HepG2 (cell line): Measurements from ENCODE around the gene MEG3. TPM values are rescaled to one million over a fixed set of nuclear protein-coding genes. Genes with fewer than 3 reads are reported as not detected.

Experiments
- ATAC-seq: fragments of 200-7000 bp; cut with Tn5 transposase; 3 replicates; pipeline ENCODE4 v1.9.1; 2020; ENCODE audit warnings: mild to moderate bottlenecking, moderate library complexity
- BruUV-seq: library from RNA; stranded (reverse); fragments of 400-500 nt; replicated peaks from 2 replicates; lab custom pipeline; 2021; lab: Mats Ljungman, UMichigan
- CTCF ChIA-PET: fragments of 300-600 bp; formaldehyde crosslinking; extraction: SDS; loops from one replicate; lab custom pipeline; 2021; ENCODE audit warnings: low total read pairs, inconsistent platforms, low intra/inter-chr PET ratio; lab: Yijun Ruan, JAX
- POLR2A ChIA-PET: fragments of 350-600 bp; sonication (Branson Sonifier 250); formaldehyde crosslinking; loops from one replicate; lab custom pipeline; 2020; ENCODE audit warnings: antibody characterized with exemption, inconsistent platforms; lab: Yijun Ruan, JAX
- DNase-seq: peaks from one replicate; pipeline ENCODE4 v3.0.0-alpha.2; 2015; ENCODE audit warnings: low spot score
- FAIRE-seq: peaks from 3 replicates; lab custom pipeline; 2011; peaks lifted over from hg19 to GRCh38; lab: Jason Lieb, UNC
- H2AFZ ChIP-seq: one replicate; pipeline ENCODE4 v1.6.1; 2011; ENCODE audit warnings: low read length, inconsistent platforms
- H3K27ac ChIP-seq: fragments of 300-600 bp; 3 replicates; pipeline ENCODE4 v1.8.0; 2011; ENCODE audit warnings: mixed run types, mild to moderate bottlenecking, mixed read lengths, low read length, inconsistent platforms; ENCODE audit not compliant: insufficient read depth; ENCODE audit errors: extremely low read length
- H3K27me3 ChIP-seq, 2 experiments: fragments of 200-600 bp in 1 of 2; 2 replicates in 1 of 2; 3 replicates in 1 of 2; pipeline versions ENCODE4 v1.6.0 to v1.8.0; 2011; ENCODE audit warnings: low read length in 2 of 2, mild to moderate bottlenecking in 2 of 2, moderate library complexity in 2 of 2, inconsistent platforms in 1 of 2; ENCODE audit not compliant: insufficient read depth in 2 of 2, control insufficient read depth in 1 of 2
- H3K36me3 ChIP-seq, 2 experiments: fragments of 200-600 bp in 1 of 2; replicated peaks in 1 of 2; 2 replicates in 1 of 2; 3 replicates in 1 of 2; pipeline versions ENCODE4 v1.5.1 to v1.8.0; 2011; ENCODE audit warnings: low read length in 2 of 2, inconsistent platforms in 1 of 2; ENCODE audit not compliant: insufficient read depth in 2 of 2, control insufficient read depth in 1 of 2
- H3K4me1 ChIP-seq: 2 replicates; pipeline ENCODE4 v1.5.1; 2012; ENCODE audit warnings: low read length, inconsistent platforms; ENCODE audit not compliant: insufficient read depth
- H3K4me2 ChIP-seq: 2 replicates; pipeline ENCODE4 v1.6.0; 2011; ENCODE audit warnings: low read depth, low read length, inconsistent platforms
- H3K4me3 ChIP-seq, 3 experiments: fragments of 200-600 bp in 1 of 3; sonication (generic), shearing (Covaris generic) in 1 of 3; replicated peaks in 1 of 3; 2 replicates each; pipeline ENCODE4 v1.5.1; 2011 to 2016; ENCODE audit warnings: low read length in 3 of 3, inconsistent platforms in 2 of 3, low read depth in 2 of 3, mild to moderate bottlenecking in 2 of 3, control low read depth in 1 of 3, mixed read lengths in 1 of 3; ENCODE audit not compliant: insufficient read depth in 1 of 3
- H3K79me2 ChIP-seq: one replicate; pipeline ENCODE4 v1.6.1; 2011; ENCODE audit warnings: low read length, inconsistent platforms; ENCODE audit not compliant: insufficient read depth
- H3K9ac ChIP-seq: 2 replicates; pipeline ENCODE4 v1.6.0; 2011; ENCODE audit warnings: mild to moderate bottlenecking, low read depth, low read length, inconsistent platforms; ENCODE audit not compliant: insufficient read depth
- H3K9me3 ChIP-seq: 2 replicates; pipeline ENCODE4 v1.5.1; 2012; ENCODE audit warnings: mild to moderate bottlenecking, low read length
- H4K20me1 ChIP-seq: 2 replicates; pipeline ENCODE4 v1.6.0; 2011; ENCODE audit warnings: inconsistent platforms, mild to moderate bottlenecking, low read length, moderate library complexity; ENCODE audit not compliant: insufficient read depth
- CEBPG ChIP-seq: IDR thresholded peaks from 2 replicates; pipeline ENCODE4 v1.6.1; 2016
- CHD4 ChIP-seq: fragments of 200-600 bp; sonication (generic); IDR thresholded peaks from 2 replicates; pipeline ENCODE4 v1.7.0; 2017; ENCODE audit warnings: mild to moderate bottlenecking, low read length, borderline replicate concordance
- FOXK1 ChIP-seq: sonication (generic); formaldehyde crosslinking; IDR thresholded peaks from 2 replicates; pipeline ENCODE4 v1.4.0; 2020; ENCODE audit warnings: low read depth, missing genetic modification reagents, borderline replicate concordance
- POLR2A ChIP-seq, 2 experiments: IDR thresholded peaks; 2 replicates each; pipeline ENCODE4 v1.6.1; 2011; ENCODE audit warnings: low read depth in 2 of 2, low read length in 2 of 2, mild to moderate bottlenecking in 1 of 2, moderate library complexity in 1 of 2; ENCODE audit not compliant: insufficient read depth in 1 of 2
- SRSF9 ChIP-seq: fragments of 200-400 bp; formaldehyde crosslinking; IDR thresholded peaks from 2 replicates; pipeline ENCODE4 v1.6.1; 2018; ENCODE audit warnings: borderline replicate concordance, mild to moderate bottlenecking, low read depth, low read length; ENCODE audit not compliant: insufficient read depth, poor library complexity, severe bottlenecking
- XBP1 ChIP-seq: sonication (generic); formaldehyde crosslinking; IDR thresholded peaks from 2 replicates; pipeline ENCODE4 v1.5.0; 2020; ENCODE audit warnings: missing genetic modification reagents
- ZNF235 ChIP-seq: sonication (generic); formaldehyde crosslinking; IDR thresholded peaks from 2 replicates; pipeline ENCODE4 v1.8.1; 2023; ENCODE audit warnings: mild to moderate bottlenecking, missing genetic modification reagents, borderline replicate concordance
- ZNF354B ChIP-seq: sonication (generic); formaldehyde crosslinking; IDR thresholded peaks from 2 replicates; pipeline ENCODE4 v1.8.0; 2022; ENCODE audit warnings: mild to moderate bottlenecking, missing genetic modification reagents
- ZNF451 ChIP-seq: sonication (generic); formaldehyde crosslinking; IDR thresholded peaks from 2 replicates; pipeline ENCODE4 v1.5.0; 2020; ENCODE audit warnings: mild to moderate bottlenecking, missing genetic modification reagents
- ZNF546 ChIP-seq: sonication (generic); formaldehyde crosslinking; conservative IDR thresholded peaks from 2 replicates; pipeline ENCODE4 v1.8.1; 2023; ENCODE audit warnings: mild to moderate bottlenecking, missing genetic modification reagents
- ZSCAN22 ChIP-seq: sonication (generic); formaldehyde crosslinking; IDR thresholded peaks from 2 replicates; pipeline ENCODE4 v1.4.0; 2020; ENCODE audit warnings: mild to moderate bottlenecking, missing genetic modification reagents
- WGBS: methylation state at CpG from one replicate; pipeline ENCODE4 v1.1.6; 2017; ENCODE audit warnings: low lambda C conversion rate; 5-methylcytosine and 5-hydroxymethylcytosine counted together
- in situ Hi-C: cut with HindIII; loops from 2 replicates; pipeline ENCODE4 v1.10.0; 2017; ENCODE audit warnings: low pct_unique_long_range_greater_than_20kb; ENCODE audit not compliant: extremely low pct_ligation_motif_present
- intact Hi-C: fragments of 100-400 bp; cut with micrococcal nuclease; formaldehyde crosslinking; loops from one replicate; pipeline ENCODE4 v1.10.0; 2022; ENCODE audit not compliant: unreplicated experiment
- polyA plus RNA-seq, 8 experiments: library from polyadenylated mRNA; depleted of rRNA in 3 of 8; stranded (reverse) in 7 of 8; unstranded in 1 of 8; fragments of >200 nt; fragmentation: Illumina TruSeq in 4 of 8; extraction: Trizol in 4 of 8; gene quantifications; 2 replicates each; pipeline versions ENCODE4 v1.2.1 to v1.2.3, GENCODE V29; 2011 to 2016; ENCODE audit warnings: low read depth in 4 of 8, missing spikeins in 1 of 8, mixed read lengths in 1 of 8; ENCODE audit not compliant: insufficient read depth in 1 of 8
- total RNA-seq, 5 experiments: library from RNA; depleted of rRNA; stranded (reverse); fragments of >200 nt; fragmentation: Illumina TruSeq; extraction: Trizol; gene quantifications; 2 replicates each; pipeline ENCODE4 v1.2.3, GENCODE V29; 2016; ENCODE audit warnings: low read depth in 1 of 5
- TF ChIP-seq, protein P1 (sequence below): sonication (generic); formaldehyde crosslinking; IDR thresholded peaks from 2 replicates; pipeline ENCODE4 v1.4.0; 2020; ENCODE audit warnings: low read depth, mild to moderate bottlenecking, missing genetic modification reagents
- TF ChIP-seq, protein P2 (sequence below), 2 experiments: fragments of 450-650 bp in 1 of 2; sonication (generic) in 1 of 2; formaldehyde crosslinking in 1 of 2; IDR thresholded peaks; 2 replicates each; pipeline versions ENCODE4 v1.6.1 to v1.8.0; 2016 to 2022; ENCODE audit warnings: antibody characterized with exemption in 1 of 2, mild to moderate bottlenecking in 1 of 2, missing genetic modification reagents in 1 of 2

MEG3 gene
- total and polyA plus RNA-seq, 2 of the 13 experiments (the other 11 are each of a cell fraction or from before 2014, with no cell fraction given), result 0.17 TPM; not detected in 1

DNA sequence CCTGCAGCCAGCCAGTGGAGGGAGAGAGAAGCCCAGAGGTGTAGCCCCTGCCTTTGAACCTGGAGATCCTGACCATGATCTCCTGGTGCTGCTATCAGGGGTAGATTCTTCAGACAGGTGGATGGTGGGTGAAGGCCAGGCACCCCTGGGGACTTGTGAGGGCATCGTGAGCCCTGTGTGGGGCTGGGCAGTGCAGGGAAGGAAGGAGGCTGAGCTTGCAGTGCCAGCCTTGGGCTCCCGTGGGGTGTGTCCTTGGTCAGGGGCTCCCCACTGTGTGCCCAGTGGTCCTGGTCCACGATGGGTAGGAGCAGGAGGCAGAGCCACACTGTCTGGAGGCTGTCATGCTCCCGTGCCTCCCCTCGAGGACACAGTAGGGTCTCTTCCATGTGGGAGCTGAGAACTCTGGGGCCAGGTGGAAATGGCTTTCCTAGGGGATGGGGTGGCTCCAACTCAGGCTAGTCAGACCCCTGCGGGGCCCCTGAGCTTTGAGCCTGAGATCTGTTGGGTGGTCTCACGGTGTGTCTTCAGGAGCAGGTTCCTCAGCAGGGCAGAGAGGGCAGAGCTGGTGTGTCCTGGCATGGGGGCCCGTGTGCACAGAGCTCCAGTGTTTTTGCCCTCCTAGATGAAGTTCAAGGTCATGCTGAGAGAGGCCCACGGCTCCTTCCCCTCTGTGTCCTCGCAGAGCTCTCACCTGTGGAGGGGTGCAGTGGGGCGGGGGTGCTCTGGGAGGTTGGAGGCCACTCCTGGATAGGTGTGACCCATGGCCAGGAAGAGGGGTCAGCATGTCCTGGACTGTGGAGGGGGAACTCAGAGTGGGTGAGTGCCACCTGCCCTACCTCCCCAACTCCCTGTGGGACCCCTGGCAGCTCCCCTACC, 52.6 kb downstream of the MEG3 start (continued):
- TF ChIP-seq CEBPG (CRISPR knock-in tag) (no peak), ZNF451 (no peak), FOXK1 (CRISPR knock-in tag) (no peak), ZNF235 (CRISPR knock-in tag) (no peak)

DNA sequence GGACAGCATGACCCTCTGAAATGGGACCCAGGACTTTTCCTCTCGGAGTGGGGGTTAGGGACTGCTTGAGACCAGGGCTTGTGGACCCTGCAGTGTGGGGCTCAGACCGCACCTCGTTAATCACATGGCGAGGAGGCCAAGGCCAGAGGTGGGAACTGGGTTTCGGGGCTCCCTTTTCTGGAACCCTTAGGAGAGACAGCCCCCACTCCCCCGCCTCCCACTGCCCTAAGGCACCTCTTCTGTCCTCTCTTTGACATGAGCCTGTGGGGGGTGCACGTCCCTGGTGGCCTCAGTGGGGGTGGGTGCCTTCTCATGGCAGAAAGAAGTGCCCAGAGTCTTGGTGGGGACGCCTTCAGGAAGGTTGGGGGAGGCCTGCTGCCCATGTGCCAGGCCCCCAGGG, 53.3 kb downstream of the MEG3 start:
- no peaks in the 10 kb centered on the region for H3K36me3 ChIP-seq
- H4K20me1 ChIP-seq, result no peaks in the 10 kb centered on the region
- H3K4me3 ChIP-seq, result no peak overlapping the region
- no peak for DNase-seq
- H3K27me3 ChIP-seq, result peaks cover 4 to 12% of the 10 kb centered on the region in 2 experiments; a peak in 4 of 5 replicates
- ATAC-seq, result no peak
- no peak overlapping the region for H2AFZ ChIP-seq
- H3K9me3 ChIP-seq, result no peaks in the 10 kb centered on the region
- in situ Hi-C loops (no loop called here), intact Hi-C loops (no loop called here)
- H3K4me1 ChIP-seq, result peaks cover 19% of the 10 kb centered on the region
- no TSS peak for BruUV-seq
- no peak overlapping the region for H3K27ac ChIP-seq
- ChIA-PET CTCF (no interaction called here), POLR2A (no interaction called here)
- no peak for FAIRE-seq
- no peaks in the 10 kb centered on the region for H3K79me2 ChIP-seq
- no peak overlapping the region for H3K4me2 ChIP-seq
- no peak overlapping the region for H3K9ac ChIP-seq
- WGBS, result 82% methylated on average over 5 of the region's 8 CpGs
- TF ChIP-seq ZSCAN22 (CRISPR knock-in tag) (no peak), POLR2A (IDR thresholded peaks at IDR 0.05; ENCODE audit: insufficient read depth in 1 of 2, low read depth in 2 of 2, low read length in 2 of 2) (no peak), SRSF9 (no peak), XBP1 (CRISPR knock-in tag) (no peak), ZNF354B (CRISPR knock-in tag) (no peak), CHD4 (no peak), ZNF546 (no peak)
- TF ChIP-seq, protein P1, sequence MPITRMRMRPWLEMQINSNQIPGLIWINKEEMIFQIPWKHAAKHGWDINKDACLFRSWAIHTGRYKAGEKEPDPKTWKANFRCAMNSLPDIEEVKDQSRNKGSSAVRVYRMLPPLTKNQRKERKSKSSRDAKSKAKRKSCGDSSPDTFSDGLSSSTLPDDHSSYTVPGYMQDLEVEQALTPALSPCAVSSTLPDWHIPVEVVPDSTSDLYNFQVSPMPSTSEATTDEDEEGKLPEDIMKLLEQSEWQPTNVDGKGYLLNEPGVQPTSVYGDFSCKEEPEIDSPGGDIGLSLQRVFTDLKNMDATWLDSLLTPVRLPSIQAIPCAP, result no peak
- TF ChIP-seq, protein P2, sequence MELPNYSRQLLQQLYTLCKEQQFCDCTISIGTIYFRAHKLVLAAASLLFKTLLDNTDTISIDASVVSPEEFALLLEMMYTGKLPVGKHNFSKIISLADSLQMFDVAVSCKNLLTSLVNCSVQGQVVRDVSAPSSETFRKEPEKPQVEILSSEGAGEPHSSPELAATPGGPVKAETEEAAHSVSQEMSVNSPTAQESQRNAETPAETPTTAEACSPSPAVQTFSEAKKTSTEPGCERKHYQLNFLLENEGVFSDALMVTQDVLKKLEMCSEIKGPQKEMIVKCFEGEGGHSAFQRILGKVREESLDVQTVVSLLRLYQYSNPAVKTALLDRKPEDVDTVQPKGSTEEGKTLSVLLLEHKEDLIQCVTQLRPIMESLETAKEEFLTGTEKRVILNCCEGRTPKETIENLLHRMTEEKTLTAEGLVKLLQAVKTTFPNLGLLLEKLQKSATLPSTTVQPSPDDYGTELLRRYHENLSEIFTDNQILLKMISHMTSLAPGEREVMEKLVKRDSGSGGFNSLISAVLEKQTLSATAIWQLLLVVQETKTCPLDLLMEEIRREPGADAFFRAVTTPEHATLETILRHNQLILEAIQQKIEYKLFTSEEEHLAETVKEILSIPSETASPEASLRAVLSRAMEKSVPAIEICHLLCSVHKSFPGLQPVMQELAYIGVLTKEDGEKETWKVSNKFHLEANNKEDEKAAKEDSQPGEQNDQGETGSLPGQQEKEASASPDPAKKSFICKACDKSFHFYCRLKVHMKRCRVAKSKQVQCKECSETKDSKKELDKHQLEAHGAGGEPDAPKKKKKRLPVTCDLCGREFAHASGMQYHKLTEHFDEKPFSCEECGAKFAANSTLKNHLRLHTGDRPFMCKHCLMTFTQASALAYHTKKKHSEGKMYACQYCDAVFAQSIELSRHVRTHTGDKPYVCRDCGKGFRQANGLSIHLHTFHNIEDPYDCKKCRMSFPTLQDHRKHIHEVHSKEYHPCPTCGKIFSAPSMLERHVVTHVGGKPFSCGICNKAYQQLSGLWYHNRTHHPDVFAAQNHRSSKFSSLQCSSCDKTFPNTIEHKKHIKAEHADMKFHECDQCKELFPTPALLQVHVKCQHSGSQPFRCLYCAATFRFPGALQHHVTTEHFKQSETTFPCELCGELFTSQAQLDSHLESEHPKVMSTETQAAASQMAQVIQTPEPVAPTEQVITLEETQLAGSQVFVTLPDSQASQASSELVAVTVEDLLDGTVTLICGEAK (IDR thresholded peaks at IDR 0.05), result no peak
- TF ChIP-seq, protein P2 (CRISPR knock-in tag; IDR thresholded peaks at IDR 0.05), result no peak
